GM23338 (cell line): ENCODE results near the gene JAM2. TPM values are rescaled to one million over a fixed set of nuclear protein-coding genes. Genes with fewer than 3 reads are reported as not detected.

Source experiments
- ATAC-seq: fragments of 200-7000 bp; cut with Tn5 transposase; 3 replicates; pipeline ENCODE4 v1.9.1; 2020
- DNase-seq: peaks from one replicate; pipeline ENCODE4 v3.0.0-alpha.2; 2015; ENCODE audit warnings: low spot score
- H2AFZ ChIP-seq: fragments of 200-600 bp; sonication (generic); 2 replicates; pipeline ENCODE4 v1.8.0; 2016; ENCODE audit warnings: antibody characterized with exemption, mild to moderate bottlenecking, moderate library complexity
- H3F3A ChIP-seq: fragments of 200-600 bp; sonication (generic); replicated peaks from 2 replicates; pipeline ENCODE4 v1.8.0; 2017; ENCODE audit warnings: antibody characterized with exemption, mixed run types, low read depth
- H3K27ac ChIP-seq: fragments of 200-600 bp; sonication (generic); 2 replicates; pipeline ENCODE4 v1.6.1; 2016; ENCODE audit warnings: low read depth
- H3K27me3 ChIP-seq: fragments of 200-600 bp; sonication (generic); 2 replicates; pipeline ENCODE4 v1.8.0; 2016; ENCODE audit warnings: mild to moderate bottlenecking, mixed run types, moderate library complexity; ENCODE audit not compliant: insufficient read depth
- H3K36me3 ChIP-seq: fragments of 200-600 bp; sonication (generic); 2 replicates; pipeline ENCODE4 v1.8.0; 2016; ENCODE audit warnings: mild to moderate bottlenecking; ENCODE audit not compliant: insufficient read depth
- H3K4me1 ChIP-seq: fragments of 200-600 bp; sonication (generic); 2 replicates; pipeline ENCODE4 v1.8.0; 2016; ENCODE audit warnings: mild to moderate bottlenecking, moderate library complexity; ENCODE audit not compliant: insufficient read depth
- H3K4me2 ChIP-seq: fragments of 200-600 bp; sonication (generic); 2 replicates; pipeline ENCODE4 v1.7.1; 2017; ENCODE audit warnings: mixed run types
- H3K4me3 ChIP-seq: fragments of 200-600 bp; sonication (generic); 2 replicates; pipeline ENCODE4 v1.6.1; 2016; ENCODE audit warnings: mixed run types
- H3K79me2 ChIP-seq: fragments of 200-600 bp; sonication (generic); replicated peaks from 2 replicates; pipeline ENCODE4 v1.8.0; 2017; ENCODE audit warnings: mild to moderate bottlenecking; ENCODE audit not compliant: insufficient read depth
- H3K9me2 ChIP-seq: fragments of 200-600 bp; sonication (generic); 2 replicates; pipeline ENCODE4 v1.8.0; 2017; ENCODE audit not compliant: insufficient read depth
- H4K20me1 ChIP-seq: fragments of 200-600 bp; sonication (generic); replicated peaks from 2 replicates; pipeline ENCODE4 v1.8.0; 2017; ENCODE audit warnings: mild to moderate bottlenecking; ENCODE audit not compliant: insufficient read depth
- H3K27ac Mint-ChIP-seq: 2 replicates; pipeline ENCODE4 v1.8.0; 2020; ENCODE audit warnings: inconsistent platforms, mild to moderate bottlenecking, moderate library complexity, mixed read lengths
- H3K27me3 Mint-ChIP-seq: 3 replicates; pipeline ENCODE4 v1.8.0; 2022; ENCODE audit warnings: low read depth, mild to moderate bottlenecking, moderate library complexity, mixed read lengths, inconsistent platforms; ENCODE audit not compliant: insufficient read depth, poor library complexity
- H3K36me3 Mint-ChIP-seq: 3 replicates; pipeline ENCODE4 v1.8.0; 2021; ENCODE audit warnings: low read depth, mild to moderate bottlenecking, inconsistent platforms, moderate library complexity, mixed read lengths
- H3K4me1 Mint-ChIP-seq: 3 replicates; pipeline ENCODE4 v1.8.0; 2020; ENCODE audit warnings: mild to moderate bottlenecking, inconsistent platforms, mixed read lengths
- H3K4me3 Mint-ChIP-seq: 3 replicates; pipeline ENCODE4 v1.8.0; 2021; ENCODE audit warnings: moderate library complexity, mild to moderate bottlenecking, inconsistent platforms, mixed read lengths
- H3K9me3 Mint-ChIP-seq: 3 replicates; pipeline ENCODE4 v1.8.0; 2020; ENCODE audit warnings: moderate library complexity, mild to moderate bottlenecking, inconsistent platforms, mixed read lengths
- EZH2 ChIP-seq: fragments of 200-600 bp; sonication (generic); IDR thresholded peaks from one replicate; pipeline ENCODE4 v1.8.0; 2017; ENCODE audit warnings: antibody characterized with exemption, mild to moderate bottlenecking, low read depth; ENCODE audit not compliant: unreplicated experiment
- EZH2phosphoT487 ChIP-seq: fragments of 200-600 bp; sonication (generic); IDR thresholded peaks from one replicate; pipeline ENCODE4 v1.8.1; 2018; ENCODE audit warnings: antibody characterized with exemption; ENCODE audit not compliant: unreplicated experiment
- JUNB ChIP-seq: IDR thresholded peaks from one replicate; pipeline ENCODE4 v1.6.1; 2016; ENCODE audit warnings: antibody characterized with exemption; ENCODE audit not compliant: unreplicated experiment
- NANOG ChIP-seq: IDR thresholded peaks from 2 replicates; pipeline ENCODE4 v1.6.1; 2016; ENCODE audit warnings: antibody characterized with exemption, borderline replicate concordance
- STAT1 ChIP-seq: IDR thresholded peaks from one replicate; pipeline ENCODE4 v1.6.1; 2016; ENCODE audit warnings: antibody characterized with exemption; ENCODE audit not compliant: unreplicated experiment
- ZNF114 ChIP-seq: fragments of 250-450 bp; sonication (Bioruptor Pico); IDR thresholded peaks from 2 replicates; pipeline ENCODE4 v1.5.0; 2020; ENCODE audit warnings: mild to moderate bottlenecking, moderate library complexity
- ZNF331 ChIP-seq: fragments of 250-450 bp; sonication (Bioruptor Pico); IDR thresholded peaks from 2 replicates; pipeline ENCODE4 v1.5.0; 2020; ENCODE audit warnings: low read depth, mild to moderate bottlenecking, moderate library complexity
- polyA plus RNA-seq: library from polyadenylated mRNA; unstranded; fragments of >200 nt; fragmentation: Nextera tagmentation; extraction: Ambion mirVana; gene quantifications from 2 replicates; pipeline ENCODE4 v1.2.1, GENCODE V29; 2016
- total RNA-seq: library from RNA; depleted of rRNA; stranded (reverse); fragments of >200 nt; shearing (Covaris generic); gene quantifications from 2 replicates; pipeline ENCODE4 v1.2.3, GENCODE V29; 2014
- TF ChIP-seq, protein P1 (sequence below): IDR thresholded peaks from one replicate; pipeline ENCODE4 v1.6.1; 2018; ENCODE audit warnings: antibody characterized with exemption; ENCODE audit not compliant: unreplicated experiment
- TF ChIP-seq, protein P2 (sequence below): fragments of 250-450 bp; sonication (Bioruptor Pico); IDR thresholded peaks from 2 replicates; pipeline ENCODE4 v1.5.0; 2020; ENCODE audit warnings: mild to moderate bottlenecking, moderate library complexity
- TF ChIP-seq, protein P3 (sequence below), 2 experiments: fragments of 200-600 bp in 1 of 2; sonication (generic) in 1 of 2; conservative IDR thresholded peaks; 2 replicates each; pipeline versions ENCODE4 v1.5.1 to v1.6.1; 2016 to 2017; ENCODE audit warnings: antibody characterized with exemption in 2 of 2, low read depth in 2 of 2, mild to moderate bottlenecking in 2 of 2, moderate library complexity in 1 of 2

The JAM2 gene
- total and polyA plus RNA-seq, 2 experiments from 2014 or later, result 4.9 to 14.6 TPM

DNA sequence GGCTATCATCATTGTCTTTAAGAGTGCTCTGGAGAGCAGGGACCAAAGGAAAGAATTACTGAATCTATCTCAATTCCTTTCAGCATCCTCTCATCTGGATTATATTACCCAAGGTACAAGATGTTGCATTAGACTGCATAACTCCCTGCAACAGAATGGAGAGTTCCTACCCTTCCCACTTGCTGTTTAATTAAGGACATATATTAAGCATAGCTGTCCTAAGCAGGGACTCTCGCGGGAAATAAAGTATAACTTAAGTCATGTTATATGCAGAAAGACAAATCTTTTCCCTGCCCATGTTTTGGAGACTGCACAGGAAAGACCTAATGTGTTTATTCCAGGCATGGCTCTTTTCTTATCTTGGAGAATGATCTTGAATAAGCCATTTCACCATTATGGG, 6.8 kb upstream of the JAM2 start (continued):
- TF ChIP-seq, protein P1, sequence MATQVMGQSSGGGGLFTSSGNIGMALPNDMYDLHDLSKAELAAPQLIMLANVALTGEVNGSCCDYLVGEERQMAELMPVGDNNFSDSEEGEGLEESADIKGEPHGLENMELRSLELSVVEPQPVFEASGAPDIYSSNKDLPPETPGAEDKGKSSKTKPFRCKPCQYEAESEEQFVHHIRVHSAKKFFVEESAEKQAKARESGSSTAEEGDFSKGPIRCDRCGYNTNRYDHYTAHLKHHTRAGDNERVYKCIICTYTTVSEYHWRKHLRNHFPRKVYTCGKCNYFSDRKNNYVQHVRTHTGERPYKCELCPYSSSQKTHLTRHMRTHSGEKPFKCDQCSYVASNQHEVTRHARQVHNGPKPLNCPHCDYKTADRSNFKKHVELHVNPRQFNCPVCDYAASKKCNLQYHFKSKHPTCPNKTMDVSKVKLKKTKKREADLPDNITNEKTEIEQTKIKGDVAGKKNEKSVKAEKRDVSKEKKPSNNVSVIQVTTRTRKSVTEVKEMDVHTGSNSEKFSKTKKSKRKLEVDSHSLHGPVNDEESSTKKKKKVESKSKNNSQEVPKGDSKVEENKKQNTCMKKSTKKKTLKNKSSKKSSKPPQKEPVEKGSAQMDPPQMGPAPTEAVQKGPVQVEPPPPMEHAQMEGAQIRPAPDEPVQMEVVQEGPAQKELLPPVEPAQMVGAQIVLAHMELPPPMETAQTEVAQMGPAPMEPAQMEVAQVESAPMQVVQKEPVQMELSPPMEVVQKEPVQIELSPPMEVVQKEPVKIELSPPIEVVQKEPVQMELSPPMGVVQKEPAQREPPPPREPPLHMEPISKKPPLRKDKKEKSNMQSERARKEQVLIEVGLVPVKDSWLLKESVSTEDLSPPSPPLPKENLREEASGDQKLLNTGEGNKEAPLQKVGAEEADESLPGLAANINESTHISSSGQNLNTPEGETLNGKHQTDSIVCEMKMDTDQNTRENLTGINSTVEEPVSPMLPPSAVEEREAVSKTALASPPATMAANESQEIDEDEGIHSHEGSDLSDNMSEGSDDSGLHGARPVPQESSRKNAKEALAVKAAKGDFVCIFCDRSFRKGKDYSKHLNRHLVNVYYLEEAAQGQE, result no peak
- TF ChIP-seq EZH2phosphoT487, result no peak
- TF ChIP-seq NANOG, result no peak

DNA sequence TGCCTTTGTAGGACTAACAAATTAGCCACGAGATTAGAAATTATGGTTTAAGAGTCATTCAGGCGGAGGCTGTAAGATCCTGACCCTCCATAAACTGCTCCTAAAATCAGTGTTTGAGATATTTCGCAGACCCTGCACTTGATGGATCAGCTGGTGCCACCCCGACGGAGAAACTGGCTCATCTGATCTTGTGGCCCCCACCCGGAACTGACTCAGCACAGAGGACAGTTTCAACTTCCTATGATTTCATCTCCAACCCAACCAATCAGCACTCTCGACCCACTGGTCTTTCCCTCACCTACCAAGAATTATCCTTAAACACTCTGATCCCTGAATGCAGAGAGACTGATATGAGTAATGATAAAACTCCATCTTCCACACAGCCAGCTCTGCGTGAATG, 3.7 kb upstream of the JAM2 start:
- Mint-ChIP-seq H3K4me3 (no peak overlapping the region), H3K4me1 (peaks cover 13% of the 10 kb centered on the region), H3K36me3 (no peaks in the 10 kb centered on the region), H3K27me3 (peaks cover 6% of the 10 kb centered on the region), H3K9me3 (no peaks in the 10 kb centered on the region), H3K27ac (no peak overlapping the region)
- Histone ChIP-seq H3K27me3 (peaks cover 14% of the 10 kb centered on the region), H3K9me2 (0 out of 2 replicates have a peak, but pooled peaks cover 5% of the 10 kb centered on the region), H3K4me3 (no peak overlapping the region), H3K4me1 (peaks cover 10% of the 10 kb centered on the region; the same call in 1 of the 2 replicates), H4K20me1 (no peaks in the 10 kb centered on the region), H3K36me3 (no peaks in the 10 kb centered on the region), H3K27ac (no peak overlapping the region), H2AFZ (no peak overlapping the region), H3F3A (peaks cover under 1% of the 10 kb centered on the region; the same call in 1 of the 2 replicates), H3K4me2 (no peak overlapping the region), H3K79me2 (no peaks in the 10 kb centered on the region)
- no peak for DNase-seq
- ATAC-seq, result no peak
- TF ChIP-seq NANOG (no peak), STAT1 (no peak), ZNF114 (CRISPR knock-in tag) (no peak), JUNB (no peak), ZNF331 (CRISPR knock-in tag) (no peak), EZH2 (no peak)
- TF ChIP-seq, protein P2, sequence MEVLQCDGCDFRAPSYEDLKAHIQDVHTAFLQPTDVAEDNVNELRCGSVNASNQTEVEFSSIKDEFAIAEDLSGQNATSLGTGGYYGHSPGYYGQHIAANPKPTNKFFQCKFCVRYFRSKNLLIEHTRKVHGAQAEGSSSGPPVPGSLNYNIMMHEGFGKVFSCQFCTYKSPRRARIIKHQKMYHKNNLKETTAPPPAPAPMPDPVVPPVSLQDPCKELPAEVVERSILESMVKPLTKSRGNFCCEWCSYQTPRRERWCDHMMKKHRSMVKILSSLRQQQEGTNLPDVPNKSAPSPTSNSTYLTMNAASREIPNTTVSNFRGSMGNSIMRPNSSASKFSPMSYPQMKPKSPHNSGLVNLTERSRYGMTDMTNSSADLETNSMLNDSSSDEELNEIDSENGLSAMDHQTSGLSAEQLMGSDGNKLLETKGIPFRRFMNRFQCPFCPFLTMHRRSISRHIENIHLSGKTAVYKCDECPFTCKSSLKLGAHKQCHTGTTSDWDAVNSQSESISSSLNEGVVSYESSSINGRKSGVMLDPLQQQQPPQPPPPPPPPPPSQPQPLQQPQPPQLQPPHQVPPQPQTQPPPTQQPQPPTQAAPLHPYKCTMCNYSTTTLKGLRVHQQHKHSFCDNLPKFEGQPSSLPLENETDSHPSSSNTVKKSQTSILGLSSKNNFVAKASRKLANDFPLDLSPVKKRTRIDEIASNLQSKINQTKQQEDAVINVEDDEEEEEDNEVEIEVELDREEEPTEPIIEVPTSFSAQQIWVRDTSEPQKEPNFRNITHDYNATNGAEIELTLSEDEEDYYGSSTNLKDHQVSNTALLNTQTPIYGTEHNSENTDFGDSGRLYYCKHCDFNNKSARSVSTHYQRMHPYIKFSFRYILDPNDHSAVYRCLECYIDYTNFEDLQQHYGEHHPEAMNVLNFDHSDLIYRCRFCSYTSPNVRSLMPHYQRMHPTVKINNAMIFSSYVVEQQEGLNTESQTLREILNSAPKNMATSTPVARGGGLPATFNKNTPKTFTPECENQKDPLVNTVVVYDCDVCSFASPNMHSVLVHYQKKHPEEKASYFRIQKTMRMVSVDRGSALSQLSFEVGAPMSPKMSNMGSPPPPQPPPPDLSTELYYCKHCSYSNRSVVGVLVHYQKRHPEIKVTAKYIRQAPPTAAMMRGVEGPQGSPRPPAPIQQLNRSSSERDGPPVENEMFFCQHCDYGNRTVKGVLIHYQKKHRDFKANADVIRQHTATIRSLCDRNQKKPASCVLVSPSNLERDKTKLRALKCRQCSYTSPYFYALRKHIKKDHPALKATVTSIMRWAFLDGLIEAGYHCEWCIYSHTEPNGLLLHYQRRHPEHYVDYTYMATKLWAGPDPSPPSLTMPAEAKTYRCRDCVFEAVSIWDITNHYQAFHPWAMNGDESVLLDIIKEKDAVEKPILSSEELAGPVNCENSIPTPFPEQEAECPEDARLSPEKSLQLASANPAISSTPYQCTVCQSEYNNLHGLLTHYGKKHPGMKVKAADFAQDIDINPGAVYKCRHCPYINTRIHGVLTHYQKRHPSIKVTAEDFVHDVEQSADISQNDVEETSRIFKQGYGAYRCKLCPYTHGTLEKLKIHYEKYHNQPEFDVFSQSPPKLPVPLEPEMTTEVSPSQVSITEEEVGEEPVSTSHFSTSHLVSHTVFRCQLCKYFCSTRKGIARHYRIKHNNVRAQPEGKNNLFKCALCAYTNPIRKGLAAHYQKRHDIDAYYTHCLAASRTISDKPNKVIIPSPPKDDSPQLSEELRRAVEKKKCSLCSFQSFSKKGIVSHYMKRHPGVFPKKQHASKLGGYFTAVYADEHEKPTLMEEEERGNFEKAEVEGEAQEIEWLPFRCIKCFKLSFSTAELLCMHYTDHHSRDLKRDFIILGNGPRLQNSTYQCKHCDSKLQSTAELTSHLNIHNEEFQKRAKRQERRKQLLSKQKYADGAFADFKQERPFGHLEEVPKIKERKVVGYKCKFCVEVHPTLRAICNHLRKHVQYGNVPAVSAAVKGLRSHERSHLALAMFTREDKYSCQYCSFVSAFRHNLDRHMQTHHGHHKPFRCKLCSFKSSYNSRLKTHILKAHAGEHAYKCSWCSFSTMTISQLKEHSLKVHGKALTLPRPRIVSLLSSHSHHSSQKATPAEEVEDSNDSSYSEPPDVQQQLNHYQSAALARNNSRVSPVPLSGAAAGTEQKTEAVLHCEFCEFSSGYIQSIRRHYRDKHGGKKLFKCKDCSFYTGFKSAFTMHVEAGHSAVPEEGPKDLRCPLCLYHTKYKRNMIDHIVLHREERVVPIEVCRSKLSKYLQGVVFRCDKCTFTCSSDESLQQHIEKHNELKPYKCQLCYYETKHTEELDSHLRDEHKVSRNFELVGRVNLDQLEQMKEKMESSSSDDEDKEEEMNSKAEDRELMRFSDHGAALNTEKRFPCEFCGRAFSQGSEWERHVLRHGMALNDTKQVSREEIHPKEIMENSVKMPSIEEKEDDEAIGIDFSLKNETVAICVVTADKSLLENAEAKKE (CRISPR knock-in tag), result no peak
- TF ChIP-seq, protein P1, result no peak
- TF ChIP-seq, protein P3, sequence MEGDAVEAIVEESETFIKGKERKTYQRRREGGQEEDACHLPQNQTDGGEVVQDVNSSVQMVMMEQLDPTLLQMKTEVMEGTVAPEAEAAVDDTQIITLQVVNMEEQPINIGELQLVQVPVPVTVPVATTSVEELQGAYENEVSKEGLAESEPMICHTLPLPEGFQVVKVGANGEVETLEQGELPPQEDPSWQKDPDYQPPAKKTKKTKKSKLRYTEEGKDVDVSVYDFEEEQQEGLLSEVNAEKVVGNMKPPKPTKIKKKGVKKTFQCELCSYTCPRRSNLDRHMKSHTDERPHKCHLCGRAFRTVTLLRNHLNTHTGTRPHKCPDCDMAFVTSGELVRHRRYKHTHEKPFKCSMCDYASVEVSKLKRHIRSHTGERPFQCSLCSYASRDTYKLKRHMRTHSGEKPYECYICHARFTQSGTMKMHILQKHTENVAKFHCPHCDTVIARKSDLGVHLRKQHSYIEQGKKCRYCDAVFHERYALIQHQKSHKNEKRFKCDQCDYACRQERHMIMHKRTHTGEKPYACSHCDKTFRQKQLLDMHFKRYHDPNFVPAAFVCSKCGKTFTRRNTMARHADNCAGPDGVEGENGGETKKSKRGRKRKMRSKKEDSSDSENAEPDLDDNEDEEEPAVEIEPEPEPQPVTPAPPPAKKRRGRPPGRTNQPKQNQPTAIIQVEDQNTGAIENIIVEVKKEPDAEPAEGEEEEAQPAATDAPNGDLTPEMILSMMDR (conservative IDR thresholded peaks at IDR 0.05; ENCODE audit: low read depth in 2 of 2), result no peak
